Neuronal stem cell (in vitro differentiated cells): Measurements from ENCODE around the gene COL6A2.
A peak's percentile ranks its signal among the peaks of the same experiment; 100 is the strongest.

Experiments used
- DNase-seq: peaks from one replicate; pipeline ENCODE4 v3.0.0-alpha.2; 2013; ENCODE audit warnings: low spot score
- H2AFZ ChIP-seq: one replicate; pipeline ENCODE4 v1.6.1; 2013; ENCODE audit warnings: mild to moderate bottlenecking, low read length, inconsistent platforms
- H2AK5ac ChIP-seq: 2 replicates; pipeline ENCODE4 v1.6.1; 2013; ENCODE audit warnings: low read depth, mild to moderate bottlenecking, inconsistent platforms, low read length, moderate library complexity, mixed read lengths
- H2BK120ac ChIP-seq: 2 replicates; pipeline ENCODE4 v1.6.1; 2013; ENCODE audit warnings: low read depth, mild to moderate bottlenecking, inconsistent platforms, low read length, moderate library complexity, mixed read lengths
- H2BK12ac ChIP-seq: one replicate; pipeline ENCODE4 v1.6.1; 2013; ENCODE audit warnings: low read length, inconsistent platforms
- H2BK15ac ChIP-seq: 2 replicates; pipeline ENCODE4 v1.6.1; 2013; ENCODE audit warnings: mild to moderate bottlenecking, low read length, inconsistent platforms, mixed read lengths
- H2BK5ac ChIP-seq: one replicate; pipeline ENCODE4 v1.6.1; 2013; ENCODE audit warnings: inconsistent platforms, mild to moderate bottlenecking, low read length, moderate library complexity
- H3K14ac ChIP-seq: one replicate; pipeline ENCODE4 v1.6.1; 2013; ENCODE audit warnings: low read length, inconsistent platforms
- H3K18ac ChIP-seq: 2 replicates; pipeline ENCODE4 v1.6.1; 2013; ENCODE audit warnings: low read length, inconsistent platforms
- H3K23ac ChIP-seq: 2 replicates; pipeline ENCODE4 v1.6.1; 2013; ENCODE audit warnings: low read depth, mild to moderate bottlenecking, mixed read lengths, low read length, inconsistent platforms; ENCODE audit not compliant: poor library complexity
- H3K27ac ChIP-seq: replicated peaks from 3 replicates; pipeline ENCODE4 v1.5.1; 2013; ENCODE audit warnings: low read length, inconsistent platforms
- H3K27me3 ChIP-seq, 3 experiments: 2 replicates each; pipeline ENCODE4 v1.6.1; 2013; ENCODE audit warnings: low read length in 3 of 3, mild to moderate bottlenecking in 2 of 3, inconsistent platforms in 1 of 3, low read depth in 1 of 3, mixed read lengths in 1 of 3, moderate library complexity in 1 of 3; ENCODE audit not compliant: control insufficient read depth in 3 of 3, insufficient read depth in 3 of 3
- H3K36me3 ChIP-seq, 2 donors: replicated peaks in 1 of 2; 2 replicates each; pipeline ENCODE4 v1.6.1; 2013; ENCODE audit warnings: low read length in 2 of 2; ENCODE audit not compliant: control insufficient read depth in 2 of 2, insufficient read depth in 2 of 2
- H3K4ac ChIP-seq: 2 replicates; pipeline ENCODE4 v1.6.1; 2013; ENCODE audit warnings: inconsistent platforms, mild to moderate bottlenecking, low read length, moderate library complexity
- H3K4me1 ChIP-seq, 2 donors: 1 replicate in 1 of 2; 2 replicates in 1 of 2; pipeline ENCODE4 v1.6.1; 2013; ENCODE audit warnings: low read length in 2 of 2, low read depth in 1 of 2; ENCODE audit not compliant: control insufficient read depth in 2 of 2, insufficient read depth in 1 of 2
- H3K4me2 ChIP-seq: one replicate; pipeline ENCODE4 v1.6.1; 2013; ENCODE audit warnings: mild to moderate bottlenecking, low read length, inconsistent platforms; ENCODE audit not compliant: insufficient read depth, poor library complexity, severe bottlenecking
- H3K4me3 ChIP-seq, 2 donors: 2 replicates each; pipeline ENCODE4 v1.5.1; 2013; ENCODE audit warnings: low read length in 2 of 2, mild to moderate bottlenecking in 2 of 2, inconsistent platforms in 1 of 2, moderate library complexity in 1 of 2
- H3K79me1 ChIP-seq: one replicate; pipeline ENCODE4 v1.6.1; 2013; ENCODE audit warnings: low read depth, mild to moderate bottlenecking, inconsistent platforms, low read length, moderate library complexity
- H3K9ac ChIP-seq: one replicate; pipeline ENCODE4 v1.6.1; 2013; ENCODE audit warnings: mild to moderate bottlenecking, low read depth, low read length, inconsistent platforms; ENCODE audit not compliant: poor library complexity
- H3K9me3 ChIP-seq, 2 donors: replicated peaks in 1 of 2; 2 replicates each; pipeline versions ENCODE3 to v1.6.1; 2013; ENCODE audit warnings: low read length in 2 of 2, mild to moderate bottlenecking in 2 of 2, inconsistent platforms in 1 of 2, low read depth in 1 of 2, mixed read lengths in 1 of 2, moderate library complexity in 1 of 2; ENCODE audit not compliant: control insufficient read depth in 2 of 2, insufficient read depth in 1 of 2
- H4K8ac ChIP-seq: one replicate; pipeline ENCODE4 v1.6.1; 2013; ENCODE audit warnings: low read depth, mild to moderate bottlenecking, inconsistent platforms, low read length, moderate library complexity
- H4K91ac ChIP-seq: one replicate; pipeline ENCODE4 v1.6.1; 2013; ENCODE audit warnings: low read length, low read depth, mild to moderate bottlenecking, inconsistent platforms; ENCODE audit not compliant: poor library complexity
- WGBS, 2 donors: extraction: QIAGEN DNeasy Blood & Tissue Kit; methylation state at CpG; one replicate each; pipeline ENCODE4 v1.1.7; 2013; ENCODE audit warnings: missing lambda C conversion rate in 2 of 2, mixed read lengths in 1 of 2; ENCODE audit not compliant: insufficient read length in 2 of 2, insufficient replicate concordance in 1 of 2; ENCODE audit errors: extremely low coverage in 2 of 2; 5-methylcytosine and 5-hydroxymethylcytosine counted together

COL6A2 gene

DNA sequence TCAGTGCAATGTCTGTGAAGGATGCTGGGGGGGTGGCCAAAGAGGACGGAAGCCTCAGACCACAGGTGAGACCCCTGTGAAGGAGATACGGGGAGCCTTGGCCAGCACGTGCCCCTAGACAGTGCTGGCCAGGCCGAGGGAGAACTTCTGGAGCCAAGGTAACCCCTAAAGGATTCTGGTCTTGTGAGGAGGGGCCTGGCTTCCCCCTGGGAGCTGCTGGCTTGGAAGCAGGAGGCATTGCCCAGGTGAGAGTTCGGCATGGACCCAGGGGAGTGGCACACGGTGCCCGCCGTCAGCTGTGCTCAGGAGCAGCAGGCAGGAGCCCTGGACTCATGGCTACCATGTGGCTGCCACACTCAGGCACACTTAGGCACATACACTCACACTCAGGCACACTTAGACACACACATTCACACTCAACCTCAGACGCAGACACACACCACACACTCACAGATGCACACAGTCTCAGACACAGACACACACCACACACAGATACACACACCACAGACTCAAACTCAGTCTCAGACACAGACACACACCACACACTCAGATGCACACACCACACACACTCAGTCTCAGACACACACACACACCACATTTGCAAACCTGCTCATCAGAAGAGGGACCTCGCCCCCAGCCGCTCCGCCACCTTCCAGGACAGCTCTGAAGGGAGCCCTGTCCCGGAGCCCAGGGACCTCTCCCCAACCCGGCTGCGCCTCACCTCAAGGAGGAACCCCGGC, 1.1 kb upstream of the COL6A2 start:
- Histone ChIP-seq H4K8ac (no peak overlapping the region), H4K91ac (no peak overlapping the region), H2BK5ac (no peak overlapping the region), H3K4me2 (peak overlapping the region; percentile 64), H3K27ac (no peak overlapping the region), H2BK120ac (peak overlapping the region; percentile 47), H2BK12ac (peak overlapping the region; percentile 63), H3K27me3 (peaks cover 8 to 69% (median 20%) of the 10 kb centered on the region in 3 experiments), H3K18ac (peak overlapping the region; percentile 95), H3K9me3 (peaks cover 5% of the 10 kb centered on the region in 2 donors), H3K4me3 (no peak overlapping the region), H3K4ac (no peak overlapping the region), H2AK5ac (peak overlapping the region; percentile 99), H3K14ac (no peak overlapping the region), H2BK15ac (peak overlapping the region; percentile 75), H2AFZ (peak overlapping the region; percentile 89), H3K23ac (peak overlapping the region; percentile 76), H3K9ac (no peak overlapping the region), H3K4me1 (no peaks in the 10 kb centered on the region), H3K36me3 (no peaks in the 10 kb centered on the region), H3K79me1 (no peaks in the 10 kb centered on the region)
- WGBS, 2 donors = no CpG with 5 or more reads among the region's 16 CpGs
- DNase-seq = no peak

GRCh38 chr21:46098303-46099141, 610 bp downstream of the COL6A2 start:
- H3K14ac ChIP-seq = no peak overlapping the region
- H2BK5ac ChIP-seq = no peak overlapping the region
- H3K79me1 ChIP-seq = no peaks in the 10 kb centered on the region
- H3K18ac ChIP-seq = peak overlapping the region; percentile 64
- WGBS, 2 donors = no CpG with 5 or more reads among the region's 94 CpGs
- H4K91ac ChIP-seq = no peak overlapping the region
- peaks cover 5 to 13% of the 10 kb centered on the region in 2 donors for H3K9me3 ChIP-seq
- H2BK15ac ChIP-seq = no peak overlapping the region
- peaks cover 8 to 62% (median 20%) of the 10 kb centered on the region in 3 experiments for H3K27me3 ChIP-seq
- H3K4ac ChIP-seq = no peak overlapping the region
- peak overlapping the region; percentile 84 for H2AK5ac ChIP-seq
- peak overlapping the region; percentile 31 to 78 for H3K4me3 ChIP-seq
- H3K36me3 ChIP-seq = no peaks in the 10 kb centered on the region
- no peaks in the 10 kb centered on the region for H3K4me1 ChIP-seq
- no peak overlapping the region for H4K8ac ChIP-seq
- H2BK120ac ChIP-seq = no peak overlapping the region
- H3K4me2 ChIP-seq = peak overlapping the region; percentile 64
- peak overlapping the region; percentile 85 for H3K23ac ChIP-seq
- no peak overlapping the region for H2BK12ac ChIP-seq
- peak overlapping the region; percentile 60 for H3K9ac ChIP-seq
- DNase-seq = no peak
- H3K27ac ChIP-seq = no peak overlapping the region
- peak overlapping the region; percentile 89 for H2AFZ ChIP-seq

GRCh38 chr21:46099476-46099875, 1.6 kb downstream of the COL6A2 start:
- Histone ChIP-seq H3K4ac (no peak overlapping the region), H3K36me3 (no peaks in the 10 kb centered on the region), H4K8ac (no peak overlapping the region), H3K23ac (no peak overlapping the region), H2AK5ac (no peak overlapping the region), H3K9ac (no peak overlapping the region), H3K27me3 (peaks cover 8 to 56% (median 20%) of the 10 kb centered on the region in 3 experiments), H3K4me3 (no peak overlapping the region), H2BK5ac (no peak overlapping the region), H3K9me3 (peaks cover 5 to 16% of the 10 kb centered on the region in 2 donors), H3K4me2 (no peak overlapping the region), H3K79me1 (no peaks in the 10 kb centered on the region), H2BK15ac (no peak overlapping the region), H2BK12ac (no peak overlapping the region), H4K91ac (no peak overlapping the region), H3K14ac (no peak overlapping the region), H3K4me1 (no peaks in the 10 kb centered on the region), H3K27ac (no peak overlapping the region), H2AFZ (no peak overlapping the region), H3K18ac (no peak overlapping the region), H2BK120ac (no peak overlapping the region)
- no CpG with 5 or more reads among the region's 18 CpGs for whole genome bisulfite sequencing, 2 donors
- DNase-seq = no peak

GRCh38 chr21:46100020-46100419, 2.1 kb downstream of the COL6A2 start:
- no peak overlapping the region for H2BK12ac ChIP-seq
- no peak overlapping the region for H3K14ac ChIP-seq
- H3K79me1 ChIP-seq = peaks cover 2% of the 10 kb centered on the region
- no CpG with 5 or more reads among the region's 6 CpGs for WGBS, 2 donors
- H3K4ac ChIP-seq = no peak overlapping the region
- no peak overlapping the region for H2BK5ac ChIP-seq
- H3K23ac ChIP-seq = no peak overlapping the region
- no peak overlapping the region for H4K91ac ChIP-seq
- no peaks in the 10 kb centered on the region for H3K36me3 ChIP-seq
- H3K27me3 ChIP-seq = peaks cover 8 to 52% (median 20%) of the 10 kb centered on the region in 3 experiments
- DNase-seq = no peak
- no peak overlapping the region for H3K9ac ChIP-seq
- no peak overlapping the region for H3K4me3 ChIP-seq
- no peak overlapping the region for H3K4me2 ChIP-seq
- H2BK120ac ChIP-seq = no peak overlapping the region
- H3K4me1 ChIP-seq = no peaks in the 10 kb centered on the region
- no peak overlapping the region for H4K8ac ChIP-seq
- no peak overlapping the region for H2AFZ ChIP-seq
- H3K18ac ChIP-seq = no peak overlapping the region
- H2AK5ac ChIP-seq = no peak overlapping the region
- H2BK15ac ChIP-seq = no peak overlapping the region
- no peak overlapping the region for H3K27ac ChIP-seq
- H3K9me3 ChIP-seq = peaks cover 5 to 21% of the 10 kb centered on the region in 2 donors
